Colonic mucosa (tissue), 4 donors: Measurements from ENCODE around the gene PDE4D. TPM values are rescaled to one million over a fixed set of nuclear protein-coding genes. Genes with fewer than 3 reads are reported as not detected.

Experiments
- DNase-seq: peaks from one replicate; pipeline ENCODE4 v3.0.0-alpha.2; 2020
- H3K27ac ChIP-seq: fragments of 200-600 bp; one replicate; pipeline ENCODE4 v1.8.0; 2021
- H3K27me3 ChIP-seq: fragments of 200-600 bp; one replicate; pipeline ENCODE4 v1.8.0; 2021
- H3K36me3 ChIP-seq: fragments of 200-600 bp; one replicate; pipeline ENCODE4 v1.8.0; 2021
- H3K4me1 ChIP-seq: fragments of 200-600 bp; one replicate; pipeline ENCODE4 v1.8.0; 2021; ENCODE audit warnings: mild to moderate bottlenecking
- H3K4me3 ChIP-seq: fragments of 200-600 bp; one replicate; pipeline ENCODE4 v1.8.0; 2021
- H3K9ac ChIP-seq, 2 donors: one replicate each; pipeline ENCODE4 v1.7.0; 2013; ENCODE audit warnings: control low read depth in 2 of 2, low read depth in 2 of 2, low read length in 2 of 2
- H3K9me3 ChIP-seq: fragments of 200-600 bp; one replicate; pipeline ENCODE4 v1.8.0; 2021
- CTCF ChIP-seq: fragments of 200-600 bp; IDR thresholded peaks from one replicate; pipeline ENCODE4 v1.8.0; 2022; ENCODE audit warnings: antibody characterized with exemption, mild to moderate bottlenecking
- intact Hi-C: fragments of 100-400 bp; cut with DNase I; formaldehyde crosslinking; loops from one replicate; pipeline ENCODE4 v1.14.1; 2022
- total RNA-seq, 2 donors: library from RNA; stranded (reverse); fragmentation: NEBNext Ultra II Directional in 1 of 2; extraction: Animal tissue kit (Norgen Biotek cat#: 25700) in 1 of 2; gene quantifications; one replicate each; pipeline ENCODE4 v1.2.1, GENCODE V29; 2021
- donor health status: healthy.
- donor health status: DM: no; HTN: no; CAD: no.
- donor health status: DM: no; HTN: no; CAD: no.

Gene PDE4D
- total RNA-seq, 2 donors from 2014 or later: 23.1 to 53.7 TPM

- DNase-seq: no peak
- no peaks in the 10 kb centered on the region for H3K36me3 ChIP-seq
- H3K9me3 ChIP-seq: no peaks in the 10 kb centered on the region
- no peaks in the 10 kb centered on the region for H3K4me1 ChIP-seq
- intact Hi-C loops: no loop called here
- H3K27me3 ChIP-seq: no peaks in the 10 kb centered on the region
- no peak for TF ChIP-seq CTCF
- H3K4me3 ChIP-seq: no peak overlapping the region
- H3K27ac ChIP-seq: no peak overlapping the region
- H3K9ac ChIP-seq: no peak overlapping the region
Observed at GRCh38 chr5:59193616-59194319, 699.8 kb downstream of the PDE4D start.

- no peaks in the 10 kb centered on the region for H3K4me1 ChIP-seq
- H3K36me3 ChIP-seq: no peaks in the 10 kb centered on the region
- H3K27me3 ChIP-seq: no peaks in the 10 kb centered on the region
- no peak overlapping the region for H3K9ac ChIP-seq
- no peak overlapping the region for H3K4me3 ChIP-seq
- no peaks in the 10 kb centered on the region for H3K9me3 ChIP-seq
- H3K27ac ChIP-seq: no peak overlapping the region
- no peak for DNase-seq
- intact Hi-C loops: no loop called here
- no peak for TF ChIP-seq CTCF
Observed at GRCh38 chr5:59190746-59191145, 702.8 kb downstream of the PDE4D start.

GRCh38 chr5:59189472-59190244 is 703.9 kb downstream of the PDE4D start:
- no peak for DNase-seq
- no peaks in the 10 kb centered on the region for H3K4me1 ChIP-seq

GRCh38 chr5:59188419-59189225 is 704.9 kb downstream of the PDE4D start:
- Histone ChIP-seq H3K27ac (no peak overlapping the region), H3K9ac (no peak overlapping the region)
- intact Hi-C loops: loop anchor here (5.0 to 10.0 kb wide), 4 partner anchors 179 to 606 kb away; no protein-coding TSS in a partner anchor

More at GRCh38 chr5:59189472-59190244, 703.9 kb downstream of the PDE4D start:
- Histone ChIP-seq H3K4me3 (no peak overlapping the region), H3K9me3 (no peaks in the 10 kb centered on the region), H3K27ac (no peak overlapping the region), H3K9ac (no peak overlapping the region), H3K36me3 (no peaks in the 10 kb centered on the region), H3K27me3 (no peaks in the 10 kb centered on the region)
- no peak for TF ChIP-seq CTCF
- intact Hi-C loops: loop anchor here (5.0 to 10.0 kb wide), 4 partner anchors 178 to 605 kb away; no protein-coding TSS in a partner anchor

More at GRCh38 chr5:59188419-59189225, 704.9 kb downstream of the PDE4D start:
- Histone ChIP-seq H3K27me3 (no peaks in the 10 kb centered on the region), H3K4me1 (no peaks in the 10 kb centered on the region), H3K36me3 (no peaks in the 10 kb centered on the region), H3K9me3 (no peaks in the 10 kb centered on the region), H3K4me3 (no peak overlapping the region)
- peak; percentile 72 for DNase-seq
- TF ChIP-seq CTCF: peak; percentile 61
